Measurements from ENCODE around the gene MFNG.

Gene MFNG

DNA sequence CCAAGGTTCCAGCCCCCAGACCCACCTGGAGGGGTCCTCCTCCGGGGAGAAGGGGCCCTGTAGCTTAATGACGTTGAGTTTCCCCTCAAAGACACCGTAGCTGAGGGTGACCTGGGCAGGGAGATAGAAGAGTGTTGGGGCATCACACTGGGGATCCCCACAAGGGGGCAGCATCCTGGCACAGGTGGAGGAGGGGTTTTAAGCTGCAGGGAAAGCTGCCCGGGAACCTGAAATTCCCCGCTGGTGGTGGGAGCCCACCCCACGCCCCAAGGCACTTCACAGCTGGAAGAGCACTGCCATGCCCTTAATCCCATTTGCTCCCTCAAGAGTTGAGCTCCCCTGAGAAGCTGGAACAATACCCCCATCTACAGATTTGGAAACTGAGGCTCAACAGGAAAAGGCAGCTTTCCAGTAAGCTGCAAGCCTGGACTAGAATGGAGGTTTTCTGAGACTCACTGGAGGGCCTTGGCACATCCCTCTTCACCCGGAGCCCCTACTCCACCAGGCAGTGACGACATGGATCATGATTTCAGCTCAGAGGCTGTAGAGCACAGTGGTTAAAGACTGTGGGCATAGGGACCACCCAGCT, 13.7 kb downstream of the MFNG start:
- peak; percentile 19 for DNase-seq

- DNase-seq = peak; percentile 7
These were observed 14.3 kb downstream of the MFNG start for GRCh38 chr22:37471727-37472417.

DNA sequence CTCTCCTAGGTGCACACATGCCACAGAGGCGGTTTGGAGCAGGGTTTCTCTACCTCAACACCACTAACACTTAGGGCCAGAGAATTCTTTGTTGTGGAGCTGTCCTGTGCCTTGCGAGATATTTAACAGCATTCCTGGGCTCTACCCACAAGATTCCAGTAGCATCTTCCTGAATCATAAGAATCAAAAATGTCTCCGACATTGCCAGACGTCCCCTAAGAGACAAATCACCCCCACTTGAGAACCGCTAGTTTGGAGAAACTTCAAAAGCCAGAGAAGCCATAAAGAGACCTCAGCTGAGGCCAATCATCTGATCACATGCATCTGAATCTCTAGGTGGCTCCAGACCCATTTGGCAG, 16.1 kb downstream of the MFNG start:
- no peak for DNase-seq

- DNase-seq = peak; percentile 29
These were observed 16.6 kb downstream of the MFNG start for GRCh38 chr22:37469416-37470086.

GRCh38 chr22:37468201-37468695, 17.9 kb downstream of the MFNG start:
- DNase-seq = peak; percentile 16

GRCh38 chr22:37467391-37467955, 18.7 kb downstream of the MFNG start:
- peak; percentile 21 for DNase-seq

- no peak for DNase-seq
These were observed 22.0 kb downstream of the MFNG start for GRCh38 chr22:37464181-37464580.

DNA sequence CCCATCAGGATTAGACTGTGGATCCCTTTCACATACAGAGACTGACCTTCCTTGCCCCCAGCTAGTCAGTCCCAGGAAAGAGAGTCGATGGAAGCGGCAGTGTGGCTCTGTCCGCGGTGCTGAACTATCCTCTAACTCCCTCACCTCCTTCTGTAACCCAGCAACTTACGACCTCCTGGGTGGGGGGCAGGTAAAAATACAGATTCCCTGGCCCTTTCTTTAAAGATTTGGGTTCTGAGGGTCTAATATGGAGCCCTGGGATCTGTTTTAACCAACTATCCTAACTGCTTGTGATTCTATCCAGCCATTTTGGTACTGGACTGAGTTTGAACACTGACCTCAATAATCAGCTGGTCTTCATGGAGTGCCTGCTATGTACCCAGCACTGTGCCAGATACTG, 23.2 kb downstream of the MFNG start:
- no peak for DNase-seq

DNA sequence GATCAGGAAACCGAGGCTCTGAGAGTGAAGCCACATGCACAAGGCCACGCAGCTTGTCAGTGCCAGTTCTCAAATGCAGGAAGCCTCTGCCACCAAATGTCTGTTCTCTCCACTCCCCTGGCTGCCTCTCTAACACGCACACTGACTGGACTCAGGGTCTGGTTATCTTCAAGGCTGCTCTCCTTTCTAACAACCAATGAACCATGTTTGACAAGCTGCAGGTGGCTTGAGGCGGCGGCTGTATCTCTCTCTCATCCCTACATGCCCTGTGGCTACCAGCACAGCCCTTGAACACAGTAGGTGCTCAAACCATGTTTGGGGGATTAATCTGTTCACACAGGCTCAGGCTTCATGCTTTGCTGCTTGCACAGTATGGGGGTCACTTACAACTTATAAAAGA, 23.7 kb downstream of the MFNG start:
- no peak for DNase-seq

DNA sequence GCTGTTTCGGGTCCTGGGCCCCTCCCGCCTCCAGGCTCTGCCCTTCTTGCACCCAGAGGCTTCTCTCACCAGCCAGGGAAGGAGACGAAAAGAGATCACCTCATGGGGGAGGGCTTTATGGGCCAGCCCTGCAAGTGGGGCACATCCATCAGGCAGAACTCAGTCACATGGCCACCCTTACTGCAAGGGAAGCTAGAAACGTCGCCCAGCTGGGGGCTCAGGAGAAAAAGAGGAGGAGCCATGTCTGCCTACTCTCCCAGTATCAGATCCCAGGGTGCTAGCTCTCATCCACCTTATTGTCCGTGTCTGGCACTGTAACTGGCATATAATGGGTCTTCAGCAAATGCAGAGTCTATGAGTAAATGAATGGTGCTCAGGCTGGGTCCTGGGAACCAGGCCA, 24.2 kb downstream of the MFNG start:
- no peak for DNase-seq

- no peak for DNase-seq
These were observed 25.5 kb downstream of the MFNG start for GRCh38 chr22:37460684-37461083.

DNA sequence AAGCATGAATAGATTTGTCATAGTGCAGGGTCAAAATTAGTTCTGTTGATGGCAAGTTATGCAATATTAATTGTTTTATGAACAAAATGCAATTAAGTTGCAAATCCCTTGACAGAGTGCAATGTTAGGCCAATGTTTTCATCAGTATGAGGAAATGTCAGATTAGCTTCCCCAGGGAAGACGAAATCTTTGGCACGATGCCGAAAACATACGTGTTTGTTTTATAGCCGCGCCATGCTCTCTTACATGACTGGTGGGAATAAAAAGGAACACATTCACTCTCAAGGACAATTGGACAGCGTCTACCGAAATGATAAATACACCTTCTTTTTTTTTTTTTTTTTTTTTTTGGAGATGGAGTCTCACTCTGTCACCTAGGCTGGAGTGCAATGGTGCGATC, 27.0 kb downstream of the MFNG start:
- no peak for DNase-seq

DNA sequence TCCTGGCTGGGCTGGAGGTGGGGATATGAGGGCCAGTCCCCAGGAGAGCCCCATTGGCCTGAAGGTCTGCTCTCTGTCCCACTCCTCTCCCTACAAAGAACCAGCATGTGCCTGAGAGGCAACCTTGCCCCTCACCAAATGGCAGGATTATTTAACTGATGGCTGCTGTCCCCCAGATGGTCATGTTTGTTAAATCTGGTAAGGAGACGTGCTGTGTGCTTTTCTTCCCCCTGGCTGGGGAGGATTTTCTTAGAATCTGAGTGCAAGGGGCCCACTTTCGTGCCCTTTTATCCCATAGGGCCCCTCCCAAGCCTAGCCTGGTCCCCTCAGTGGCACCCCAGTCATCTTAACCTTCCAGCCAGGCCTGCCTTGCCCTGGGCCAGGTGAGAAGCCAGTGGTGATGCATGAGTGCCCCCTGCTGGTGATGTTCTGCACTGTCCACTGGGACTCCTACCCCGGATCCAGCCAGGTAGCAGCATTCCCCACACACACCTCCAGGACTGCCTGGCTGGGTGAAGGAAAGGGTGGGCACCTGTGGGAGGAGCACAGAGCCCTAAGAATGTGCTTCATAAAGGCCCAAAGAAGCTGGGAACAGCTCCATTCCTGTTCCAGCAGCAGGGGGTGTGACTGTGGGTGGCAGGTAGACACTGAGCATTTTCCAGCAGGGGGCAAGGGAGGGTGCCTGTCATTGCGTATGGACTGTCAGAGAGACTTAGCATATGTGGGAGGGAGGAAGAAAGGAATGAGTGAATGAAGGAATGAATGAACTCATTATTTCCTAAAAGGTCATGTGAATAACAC, 28.9 kb downstream of the MFNG start:
- peak; percentile 56 for DNase-seq

GRCh38 chr22:37456346-37456745, 29.8 kb downstream of the MFNG start:
- DNase-seq = no peak

- DNase-seq = no peak
These were observed 30.3 kb downstream of the MFNG start for GRCh38 chr22:37455896-37456295.

- DNase-seq = no peak
These were observed 31.1 kb downstream of the MFNG start for GRCh38 chr22:37454857-37455686.

DNA sequence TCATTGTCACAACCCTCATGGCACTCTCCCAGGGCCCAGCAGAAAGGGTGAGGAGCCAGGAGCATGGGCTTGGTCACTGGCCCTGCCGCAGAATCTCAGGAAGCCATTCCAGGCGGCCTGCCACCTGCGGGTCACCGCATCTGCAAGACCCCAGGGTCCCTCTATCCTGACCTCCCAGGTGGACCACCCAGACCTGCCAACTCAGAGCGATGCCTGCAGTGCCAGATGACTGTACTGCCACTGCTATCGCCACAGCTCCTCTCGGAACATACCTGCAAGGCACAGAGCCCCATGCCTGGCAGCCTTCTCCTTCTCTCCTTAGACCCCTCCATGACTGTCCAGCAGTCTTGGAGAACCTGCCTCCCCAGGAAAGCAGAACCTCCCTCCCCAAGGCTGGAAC, 32.5 kb downstream of the MFNG start:
- no peak for DNase-seq

DNA sequence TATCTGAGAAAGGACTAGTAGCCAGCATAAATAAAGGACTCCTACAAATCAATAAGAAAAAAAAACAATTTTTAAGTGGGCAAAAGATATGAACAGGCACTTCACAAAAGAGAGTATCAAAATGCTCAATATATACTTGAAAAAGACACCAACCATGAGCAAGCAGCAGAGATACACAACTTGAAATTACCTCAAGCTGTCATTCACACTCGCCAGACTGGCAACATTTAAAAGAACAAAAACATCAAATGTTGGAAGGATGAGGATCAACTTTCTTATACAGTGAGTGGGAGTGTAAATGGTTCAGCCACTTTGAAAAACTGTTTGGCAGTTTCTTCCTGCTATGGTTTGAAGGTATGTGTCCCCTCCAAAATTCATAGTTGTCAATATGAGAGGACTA, 35.0 kb downstream of the MFNG start:
- DNase-seq = no peak

DNA sequence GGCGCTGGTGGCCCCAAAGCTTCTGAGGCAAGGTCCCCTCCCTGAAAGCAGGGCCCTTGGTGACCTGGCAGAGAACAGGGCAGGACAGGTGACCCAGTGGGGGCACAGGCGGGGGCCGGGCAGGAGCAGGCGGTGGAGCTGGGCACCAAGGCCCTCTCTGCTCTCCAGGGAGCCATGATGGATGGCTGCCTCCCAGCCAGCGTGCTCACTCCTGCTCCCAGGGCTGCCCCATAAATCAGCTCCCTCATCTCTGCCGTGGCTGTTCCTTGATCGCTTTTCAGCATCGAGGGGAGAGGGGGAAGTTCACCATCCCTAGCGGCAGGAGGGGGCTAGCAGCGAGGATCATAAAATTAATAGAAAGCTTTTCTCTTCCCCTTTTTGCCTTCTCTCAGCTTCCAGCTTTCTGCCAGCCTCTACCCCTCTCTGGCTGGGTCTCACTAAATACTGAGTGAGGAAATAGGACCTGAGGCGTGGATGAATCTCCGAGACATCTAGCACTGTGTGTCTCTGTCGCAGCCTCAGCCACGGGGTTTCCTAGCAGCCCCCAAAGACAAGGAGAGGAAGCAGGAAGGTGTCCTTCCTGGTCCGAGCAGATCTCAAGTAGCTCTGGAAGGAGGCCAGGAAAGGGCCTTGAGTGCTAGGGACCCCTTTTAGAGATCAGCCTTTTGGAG, 36.7 kb downstream of the MFNG start:
- DNase-seq = no peak

DNA sequence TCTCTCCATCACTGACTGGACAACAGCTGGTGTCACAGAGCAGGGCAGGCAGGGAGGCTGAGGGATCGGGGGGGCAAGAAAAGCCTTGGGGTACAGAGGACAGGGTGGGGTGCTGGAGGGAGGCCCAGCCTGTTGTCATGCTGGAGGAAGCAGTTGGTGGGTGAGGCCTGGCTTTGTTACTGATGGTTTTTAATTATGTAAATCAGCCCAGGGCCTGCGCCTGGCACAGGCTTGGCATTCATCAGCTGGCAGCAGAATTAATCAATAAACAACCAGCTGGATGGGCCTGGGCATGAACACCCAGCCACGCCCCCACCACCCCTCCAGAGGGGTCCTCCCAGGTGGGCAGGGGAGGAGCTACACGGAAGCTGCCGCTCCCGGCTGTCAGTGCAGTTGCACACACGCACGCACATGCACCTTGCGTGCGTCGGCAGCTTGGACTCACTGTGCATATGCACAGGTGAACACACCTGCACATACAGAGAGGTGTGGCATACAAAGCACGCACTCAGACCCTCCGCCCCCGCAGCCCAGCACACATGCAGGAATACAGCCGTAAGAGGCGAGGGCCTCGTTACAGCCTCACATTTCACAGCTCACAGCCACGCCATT, 37.6 kb downstream of the MFNG start:
- DNase-seq = no peak

GRCh38 chr22:37445501-37445900, 40.7 kb downstream of the MFNG start:
- no peak for DNase-seq

All from left hindlimb (tissue), 1 donor.